NT2/D1 (cell line): ENCODE data around the gene TSR3.

Experiments used
- SUZ12 ChIP-seq: IDR thresholded peaks from 2 replicates; pipeline ENCODE4 v1.6.1; 2011; ENCODE audit not compliant: insufficient read length, insufficient read depth; ENCODE audit errors: extremely low read depth
- ZNF274 ChIP-seq: IDR thresholded peaks from 2 replicates; pipeline ENCODE4 v1.6.1; 2011; ENCODE audit warnings: mild to moderate bottlenecking, low read depth, low read length

GRCh38 chr16:1371054-1371978 lies 19.6 kb upstream of the TSR3 start:
- TF ChIP-seq ZNF274 (no peak), SUZ12 (no peak)
